NCI-H2196 treated with DMSO at 0.1 percent for 48 hours (cell line): ENCODE measurements around the gene WDR12.
A peak's percentile ranks its signal among the peaks of the same experiment; 100 is the strongest.
"Not testable (repeated sequence)": the region's sequence is repeated elsewhere in the genome, so short reads cannot be mapped to it uniquely, and the experiment has no call there.

Experiments
- DNase-seq: peaks from one replicate; lab custom pipeline; 2025; ENCODE audit not compliant: unreplicated experiment; lab: John Stamatoyannopoulos, UW

WDR12 gene

GRCh38 chr2:202911512-202912341 is at the start of gene WDR12, which contains the start of gene CARF:
Gene WDR12, minus strand, starts transcription at chr2:202911673. Its CDS starts 197 bp downstream, at chr2:202911476.
Gene CARF, plus strand, starts transcription at chr2:202912275. Its CDS starts 29,628 bp downstream, at chr2:202941903.
- DNase-seq = peak; percentile 87

GRCh38 chr2:202960524-202960923 is 49.1 kb upstream of the WDR12 start:
- no peak for DNase-seq

GRCh38 chr2:202950592-202950991 is 39.1 kb upstream of the WDR12 start:
- no peak for DNase-seq

DNA sequence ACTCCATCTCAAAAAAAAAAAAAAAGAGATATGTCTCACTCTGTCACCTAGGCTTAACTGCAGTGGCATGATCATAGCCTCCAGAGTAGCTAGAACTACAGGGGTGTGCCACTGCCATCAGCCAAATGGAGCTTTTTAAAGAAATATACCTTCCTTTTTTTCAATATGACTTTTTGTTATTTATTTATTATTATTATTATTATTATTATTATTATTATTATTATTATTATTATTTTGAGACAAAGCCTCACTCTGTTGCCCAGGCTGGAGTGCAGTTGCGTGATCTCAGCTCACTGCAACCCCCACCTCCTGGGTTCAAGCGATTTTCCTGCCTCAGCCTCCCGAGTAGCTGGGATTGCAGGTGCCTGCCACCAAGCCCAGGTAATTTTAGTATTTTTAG is 37.9 kb upstream of the WDR12 start:
- not testable (repeated sequence) for DNase-seq

DNA sequence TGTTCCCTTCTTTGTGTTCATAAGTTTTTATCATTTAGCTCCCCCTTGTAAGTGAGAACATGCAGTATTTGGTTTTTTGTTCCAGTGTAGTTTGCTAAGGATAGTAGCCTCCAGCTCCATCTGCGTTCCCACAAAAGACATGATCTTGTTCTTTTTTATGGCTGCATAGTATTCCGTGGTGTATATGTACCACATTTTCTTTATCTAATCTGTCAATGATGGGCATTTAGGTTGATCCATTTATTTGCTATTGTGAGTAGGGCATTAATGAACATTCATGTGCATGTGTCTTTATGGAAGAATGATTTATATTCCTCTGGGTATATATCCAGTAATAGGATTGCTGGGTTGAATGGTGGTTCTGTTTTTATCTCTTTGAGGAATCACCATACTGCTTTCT is 34.0 kb upstream of the WDR12 start:
- no peak for DNase-seq

GRCh38 chr2:202944816-202945215 is 33.3 kb upstream of the WDR12 start:
- DNase-seq = no peak

DNA sequence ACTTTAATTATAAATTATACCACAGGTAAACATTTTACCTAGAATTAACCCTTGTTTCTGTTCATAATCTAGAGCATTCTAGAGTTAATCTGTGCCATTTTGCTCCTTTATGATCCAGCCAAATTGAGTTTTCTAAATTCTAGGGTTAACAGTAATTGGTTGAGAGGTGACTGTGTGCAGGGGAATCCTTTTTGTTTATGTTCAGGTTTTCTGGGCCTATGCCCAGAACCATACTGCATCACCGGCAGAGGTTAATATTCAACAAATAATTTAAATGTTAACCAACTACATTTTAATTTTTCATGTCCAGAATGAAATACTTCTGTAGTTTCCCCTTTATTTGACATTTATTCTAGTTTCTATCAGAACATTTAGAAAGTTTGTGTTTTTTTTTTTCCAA is 32.9 kb upstream of the WDR12 start:
- no peak for DNase-seq

GRCh38 chr2:202941771-202942170 is 30.3 kb upstream of the WDR12 start:
- DNase-seq = no peak

- no peak for DNase-seq
Measured at GRCh38 chr2:202938960-202939359, 27.5 kb upstream of the WDR12 start.

DNA sequence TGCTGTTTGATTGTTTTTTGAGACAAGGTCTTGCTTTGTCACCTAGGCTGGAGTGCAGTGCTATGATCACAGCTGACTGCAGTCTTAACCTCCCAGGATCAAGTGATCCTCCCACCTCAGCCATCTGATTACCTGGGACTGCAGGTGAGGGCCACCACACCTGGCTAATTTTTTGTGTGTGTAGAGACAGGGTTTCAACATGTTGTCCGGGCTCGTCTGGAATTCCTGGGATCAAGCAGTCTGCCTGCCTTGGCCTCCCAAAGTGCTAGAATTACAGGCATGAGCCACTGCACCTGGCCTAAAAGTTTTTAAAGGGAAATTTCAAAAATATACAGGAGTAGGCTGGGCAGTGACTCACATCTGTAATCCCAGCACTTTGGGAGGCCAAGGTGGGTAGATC is 23.0 kb upstream of the WDR12 start:
- DNase-seq = no peak

DNA sequence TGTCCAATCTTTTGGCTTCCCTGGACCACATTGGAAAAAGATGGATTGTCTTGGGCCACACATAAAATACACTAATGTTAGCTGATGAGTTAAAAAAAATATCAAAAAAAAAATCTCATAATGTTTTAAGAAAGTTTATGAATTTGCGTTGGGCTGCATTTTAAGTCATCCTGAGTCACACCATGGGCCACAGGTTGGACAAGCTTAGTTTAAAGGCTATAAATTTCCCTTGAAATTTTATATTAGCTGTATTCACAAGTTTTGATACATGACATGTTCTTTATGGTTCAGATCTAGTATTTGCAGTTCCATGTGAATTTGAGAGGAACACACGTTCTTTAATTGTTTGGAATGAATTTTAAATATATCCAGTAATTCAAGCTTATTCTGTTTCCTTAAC is 22.5 kb upstream of the WDR12 start:
- DNase-seq = no peak

DNA sequence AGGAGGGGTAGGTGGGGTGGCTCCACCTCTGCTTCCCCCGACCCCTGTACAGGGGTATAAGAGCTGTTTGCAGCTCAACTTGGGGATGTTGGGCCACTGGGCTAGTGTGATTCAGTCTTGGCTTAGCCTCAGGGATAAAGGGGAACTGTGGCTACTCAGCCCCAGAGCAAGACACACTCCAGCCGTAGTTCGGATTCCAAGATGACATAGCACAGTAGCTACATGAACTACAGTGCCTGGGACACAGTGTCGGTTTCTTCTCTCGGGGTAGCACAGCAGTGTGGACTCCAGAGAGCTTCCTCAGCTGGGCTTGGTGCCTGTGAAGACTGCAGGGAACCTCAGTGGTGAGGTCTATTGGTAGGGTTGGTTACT is 21.7 kb upstream of the WDR12 start:
- DNase-seq = no peak

GRCh38 chr2:202932425-202933138 is 21.1 kb upstream of the WDR12 start:
- no peak for DNase-seq

- no peak for DNase-seq
Measured at GRCh38 chr2:202918860-202919259, 7.4 kb upstream of the WDR12 start.

- DNase-seq = not testable (repeated sequence)
Measured at GRCh38 chr2:202912342-202913201, 1.1 kb upstream of the WDR12 start.

DNA sequence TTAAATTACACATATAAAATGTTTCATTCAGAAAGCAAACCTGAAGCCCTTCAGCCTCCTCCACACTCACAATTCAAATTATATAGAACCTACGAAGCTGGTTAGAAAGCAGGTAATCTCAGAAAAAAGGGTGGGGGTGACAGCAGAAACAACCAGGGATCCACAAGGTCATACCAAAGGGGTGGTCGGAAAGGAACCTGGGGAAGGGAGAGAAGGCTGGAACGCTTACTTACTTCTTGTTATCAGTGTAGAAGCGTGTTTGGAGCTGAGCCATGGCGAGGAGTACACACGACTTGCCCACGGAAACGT is 316 bp downstream of the WDR12 start:
- DNase-seq = no peak

DNA sequence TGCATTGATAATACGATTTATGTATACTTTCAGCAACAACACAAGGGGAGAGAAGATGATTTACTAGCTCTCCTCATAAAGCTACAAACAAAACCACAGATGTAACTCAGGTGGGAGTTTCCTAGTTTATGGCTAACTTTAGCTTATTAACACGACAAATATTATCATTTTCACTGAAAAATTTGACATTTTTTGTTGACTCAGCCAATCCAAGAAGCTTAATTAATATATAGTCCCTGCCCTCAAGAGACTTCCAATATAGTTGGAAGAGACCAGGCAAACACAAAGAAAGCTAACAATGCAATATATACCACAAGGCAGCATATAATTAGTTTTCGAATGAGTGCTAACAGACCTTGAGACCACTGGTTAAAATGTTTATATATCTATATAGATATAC is 775 bp downstream of the WDR12 start:
- no peak for DNase-seq

DNA sequence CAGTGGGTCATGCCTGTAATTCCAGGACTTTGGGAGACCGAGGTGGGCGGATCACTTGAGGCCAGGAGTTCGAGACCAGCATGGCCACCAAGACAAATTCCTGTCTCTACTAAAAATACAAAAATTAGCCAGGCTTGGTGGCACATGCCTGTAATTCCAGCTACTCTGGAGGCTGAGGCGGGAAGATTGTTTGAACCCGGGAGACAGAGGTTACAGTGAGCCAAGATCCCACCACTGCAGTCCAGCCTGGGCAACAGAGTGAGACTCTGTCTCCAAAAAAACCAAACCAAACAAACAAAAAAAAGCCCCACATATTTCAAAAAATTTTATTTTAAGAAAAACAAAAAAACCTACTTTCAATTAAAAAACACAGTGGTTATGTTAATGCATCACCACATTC is 1.2 kb downstream of the WDR12 start:
- not testable (repeated sequence) for DNase-seq

- DNase-seq = no peak
Measured at GRCh38 chr2:202909394-202910192, 1.9 kb downstream of the WDR12 start.

DNA sequence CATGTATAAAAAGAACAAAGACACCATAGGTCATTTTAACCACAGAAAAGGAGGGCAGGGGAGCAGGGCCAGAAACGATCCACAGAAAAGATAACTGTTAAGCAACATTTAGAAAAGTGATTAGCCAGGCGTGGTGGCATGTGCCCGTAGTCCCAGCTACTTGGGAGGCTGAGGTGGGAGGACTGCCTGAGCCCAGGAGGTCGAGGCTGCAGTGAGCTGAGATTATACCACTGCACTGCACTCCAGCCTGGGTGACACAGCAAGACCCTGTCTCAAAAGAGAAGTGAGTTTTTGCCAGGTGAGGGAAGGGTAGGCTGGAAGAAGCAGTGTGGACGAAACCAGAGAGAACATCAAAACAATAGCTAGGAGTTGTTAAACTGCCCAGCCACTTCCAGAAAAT is 3.3 kb downstream of the WDR12 start:
- no peak for DNase-seq

DNA sequence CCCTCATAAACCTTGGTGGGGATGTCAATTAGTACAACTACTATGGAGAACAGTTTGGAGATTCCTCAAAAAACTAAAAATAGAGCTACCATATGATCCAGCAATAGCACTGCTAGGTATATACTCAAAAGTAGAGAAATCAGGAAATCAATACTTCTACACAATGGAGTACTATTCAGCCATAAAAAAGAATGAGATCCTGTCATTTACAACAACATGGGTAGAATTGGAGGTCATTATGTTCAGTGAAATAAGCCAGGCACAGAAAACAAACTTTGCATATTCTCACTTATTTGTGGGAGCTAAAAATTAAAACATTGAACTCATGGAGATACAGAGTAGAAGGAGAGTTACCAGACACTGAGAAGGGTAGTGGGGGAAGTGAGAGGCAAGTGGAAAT is 6.0 kb downstream of the WDR12 start:
- DNase-seq = not testable (repeated sequence)
